Spleen (tissue), 11 donors: Measurements from ENCODE around the gene SPEM2. TPM values are rescaled to one million over a fixed set of nuclear protein-coding genes. Genes with fewer than 3 reads are reported as not detected.

Experiments
- DNase-seq: peaks from one replicate; pipeline ENCODE4 v3.0.0-alpha.2; 2020
- H3K27ac ChIP-seq, 8 donors: fragments of 200-600 bp; sonication (generic) in 7 of 8; 1 replicate in 4 of 8; 2 replicates in 4 of 8; pipeline versions ENCODE4 v1.5.0 to v1.8.0; 2016 to 2021; ENCODE audit warnings: inconsistent platforms in 4 of 8, mild to moderate bottlenecking in 4 of 8, moderate library complexity in 1 of 8
- H3K27me3 ChIP-seq, 7 donors: fragments of 200-600 bp; sonication (generic) in 6 of 7; replicated peaks in 1 of 7; 1 replicate in 4 of 7; 2 replicates in 3 of 7; pipeline versions ENCODE4 v1.5.0 to v1.8.0; 2016 to 2021; ENCODE audit warnings: inconsistent platforms in 3 of 7, mild to moderate bottlenecking in 1 of 7
- H3K36me3 ChIP-seq, 6 donors: fragments of 200-600 bp; sonication (generic) in 5 of 6; 1 replicate in 4 of 6; 2 replicates in 2 of 6; pipeline versions ENCODE4 v1.5.0 to v1.8.0; 2016 to 2021; ENCODE audit warnings: inconsistent platforms in 2 of 6
- H3K4me1 ChIP-seq, 6 donors: fragments of 200-600 bp; sonication (generic) in 5 of 6; 1 replicate in 3 of 6; 2 replicates in 3 of 6; pipeline versions ENCODE4 v1.5.0 to v1.8.0; 2016 to 2021; ENCODE audit warnings: inconsistent platforms in 3 of 6
- H3K4me3 ChIP-seq, 8 donors: fragments of 200-600 bp; sonication (generic) in 7 of 8; 1 replicate in 4 of 8; 2 replicates in 4 of 8; pipeline versions ENCODE4 v1.5.0 to v1.8.0; 2016 to 2021; ENCODE audit warnings: inconsistent platforms in 4 of 8, mild to moderate bottlenecking in 4 of 8, moderate library complexity in 2 of 8
- H3K9me3 ChIP-seq, 8 donors: fragments of 200-600 bp; sonication (generic) in 7 of 8; 1 replicate in 4 of 8; 2 replicates in 4 of 8; pipeline versions ENCODE4 v1.5.0 to v1.8.0; 2016 to 2021; ENCODE audit warnings: inconsistent platforms in 4 of 8
- POLR2A ChIP-seq, 3 donors: fragments of 450-650 bp; IDR thresholded peaks; one replicate each; pipeline ENCODE4 v1.5.1; 2017; ENCODE audit warnings: antibody characterized with exemption in 3 of 3, mild to moderate bottlenecking in 1 of 3
- POLR2AphosphoS5 ChIP-seq, 3 donors: sonication (generic); formaldehyde crosslinking; IDR thresholded peaks; one replicate each; pipeline ENCODE4 v1.5.1; 2017; ENCODE audit warnings: antibody characterized with exemption in 3 of 3
- WGBS, 5 donors: extraction: QIAGEN DNeasy Blood & Tissue Kit in 3 of 5; methylation state at CpG; one replicate each; pipeline versions ENCODE4 v1.1.5 to v1.1.7; 2013 to 2018; 5-methylcytosine and 5-hydroxymethylcytosine counted together
- intact Hi-C: fragments of 100-400 bp; cut with DNase I; formaldehyde crosslinking; loops from one replicate; pipeline ENCODE4 v1.15.0; 2023; ENCODE audit warnings: low total_unique reads
- polyA plus RNA-seq, 3 donors: library from polyadenylated mRNA; stranded (reverse); fragments of 200-250 nt; gene quantifications; one replicate each; pipeline ENCODE4 v1.2.1, GENCODE V29; 2013
- total RNA-seq, 7 donors: library from RNA; depleted of rRNA in 3 of 7; stranded (reverse); fragments of >200 nt in 3 of 7; fragmentation: NEBNext Ultra II Directional in 4 of 7; extraction: Animal tissue kit (Norgen Biotek cat#: 25700) in 4 of 7; gene quantifications; one replicate each; pipeline versions ENCODE4 v1.1.0 to v1.2.1, GENCODE V29; 2016 to 2021
- TF ChIP-seq, protein P1 (sequence below), 11 experiments: fragments of 200-600 bp in 7 of 11; fragments of 450-650 bp in 4 of 11; sonication (generic) in 4 of 11; IDR thresholded peaks in 8 of 11; conservative IDR thresholded peaks in 3 of 11; 1 replicate in 7 of 11; 2 replicates in 4 of 11; pipeline versions ENCODE4 v1.4.0 to v1.8.0; 2016 to 2021; ENCODE audit warnings: antibody characterized with exemption in 11 of 11, inconsistent platforms in 4 of 11, mild to moderate bottlenecking in 1 of 11
- donor health status: healthy with polysubstance abuse.
- donor health status: DM: no; HTN: no; CAD: no; lungs with moderate emphysema.
- donor health status: DM: no; HTN: no; CAD: no.
- donor health status: Bipolar disorder and iron deficiency.
- donor health status: healthy.
- donor health status: DM: no; HTN: no; CAD: no.
- donor health status: DM: yes; HTN: yes; CAD: no.

The SPEM2 gene
- total and polyA plus RNA-seq, 10 donors: not detected

- intact Hi-C loops: no loop called here
- no peaks in the 10 kb centered on the region for H3K4me1 ChIP-seq
- no peak overlapping the region for H3K4me3 ChIP-seq
- no peak for DNase-seq
- H3K36me3 ChIP-seq: no peaks in the 10 kb centered on the region
- TF ChIP-seq POLR2A (IDR thresholded peaks at IDR 0.05): no peak
- TF ChIP-seq, protein P1, sequence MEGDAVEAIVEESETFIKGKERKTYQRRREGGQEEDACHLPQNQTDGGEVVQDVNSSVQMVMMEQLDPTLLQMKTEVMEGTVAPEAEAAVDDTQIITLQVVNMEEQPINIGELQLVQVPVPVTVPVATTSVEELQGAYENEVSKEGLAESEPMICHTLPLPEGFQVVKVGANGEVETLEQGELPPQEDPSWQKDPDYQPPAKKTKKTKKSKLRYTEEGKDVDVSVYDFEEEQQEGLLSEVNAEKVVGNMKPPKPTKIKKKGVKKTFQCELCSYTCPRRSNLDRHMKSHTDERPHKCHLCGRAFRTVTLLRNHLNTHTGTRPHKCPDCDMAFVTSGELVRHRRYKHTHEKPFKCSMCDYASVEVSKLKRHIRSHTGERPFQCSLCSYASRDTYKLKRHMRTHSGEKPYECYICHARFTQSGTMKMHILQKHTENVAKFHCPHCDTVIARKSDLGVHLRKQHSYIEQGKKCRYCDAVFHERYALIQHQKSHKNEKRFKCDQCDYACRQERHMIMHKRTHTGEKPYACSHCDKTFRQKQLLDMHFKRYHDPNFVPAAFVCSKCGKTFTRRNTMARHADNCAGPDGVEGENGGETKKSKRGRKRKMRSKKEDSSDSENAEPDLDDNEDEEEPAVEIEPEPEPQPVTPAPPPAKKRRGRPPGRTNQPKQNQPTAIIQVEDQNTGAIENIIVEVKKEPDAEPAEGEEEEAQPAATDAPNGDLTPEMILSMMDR (IDR thresholded peaks at IDR 0.05 in 8 of 11, conservative IDR thresholded peaks at IDR 0.05 in 3 of 11): no peak
- TF ChIP-seq POLR2AphosphoS5 (IDR thresholded peaks at IDR 0.05): no peak
- H3K27ac ChIP-seq: no peak overlapping the region
- WGBS, 5 donors: 81 to 96% (median 87%) methylated on average over 4 to 8 of the region's 8 CpGs
- no peaks in the 10 kb centered on the region for H3K9me3 ChIP-seq
- no peaks in the 10 kb centered on the region for H3K27me3 ChIP-seq
Measured at GRCh38 chr17:7425756-7426155, 340 bp downstream of the SPEM2 start.

GRCh38 chr17:7426203-7426863 is 917 bp downstream of the SPEM2 start:
- WGBS, 5 donors: 94 to 97% (median 95%) methylated on average over 32 to 33 of the region's 33 CpGs
- H3K27me3 ChIP-seq: no peaks in the 10 kb centered on the region
- H3K27ac ChIP-seq: no peak overlapping the region
- TF ChIP-seq, protein P1 (IDR thresholded peaks at IDR 0.05 in 8 of 11, conservative IDR thresholded peaks at IDR 0.05 in 3 of 11): no peak
- TF ChIP-seq POLR2A (IDR thresholded peaks at IDR 0.05) (no peak), POLR2AphosphoS5 (IDR thresholded peaks at IDR 0.05) (no peak)
- DNase-seq: no peak
- no peaks in the 10 kb centered on the region for H3K36me3 ChIP-seq
- no peak overlapping the region for H3K4me3 ChIP-seq
- no peaks in the 10 kb centered on the region for H3K4me1 ChIP-seq
- intact Hi-C loops: no loop called here
- H3K9me3 ChIP-seq: no peaks in the 10 kb centered on the region

GRCh38 chr17:7426896-7427489 is 1.6 kb downstream of the SPEM2 start:
- WGBS, 5 donors: 90 to 95% (median 93%) methylated on average over 25 to 29 of the region's 29 CpGs

GRCh38 chr17:7427549-7427948 is 2.1 kb downstream of the SPEM2 start:
- Histone ChIP-seq H3K27me3 (no peaks in the 10 kb centered on the region), H3K4me1 (no peaks in the 10 kb centered on the region), H3K4me3 (no peak overlapping the region), H3K27ac (no peak overlapping the region), H3K36me3 (no peaks in the 10 kb centered on the region), H3K9me3 (no peaks in the 10 kb centered on the region)
- intact Hi-C loops: no loop called here
- 80 to 93% (median 90%) methylated on average over 3 to 7 of the region's 7 CpGs for WGBS, 5 donors
- DNase-seq: no peak
- TF ChIP-seq POLR2A (IDR thresholded peaks at IDR 0.05) (no peak), POLR2AphosphoS5 (IDR thresholded peaks at IDR 0.05) (no peak)
- TF ChIP-seq, protein P1 (IDR thresholded peaks at IDR 0.05 in 8 of 11, conservative IDR thresholded peaks at IDR 0.05 in 3 of 11): no peak

More at GRCh38 chr17:7426896-7427489, 1.6 kb downstream of the SPEM2 start:
- no peaks in the 10 kb centered on the region for H3K27me3 ChIP-seq
- DNase-seq: no peak
- H3K9me3 ChIP-seq: no peaks in the 10 kb centered on the region
- H3K4me1 ChIP-seq: no peaks in the 10 kb centered on the region
- TF ChIP-seq POLR2AphosphoS5 (IDR thresholded peaks at IDR 0.05) (no peak), POLR2A (IDR thresholded peaks at IDR 0.05) (no peak)
- TF ChIP-seq, protein P1 (IDR thresholded peaks at IDR 0.05 in 8 of 11, conservative IDR thresholded peaks at IDR 0.05 in 3 of 11): no peak
- intact Hi-C loops: no loop called here
- no peak overlapping the region for H3K4me3 ChIP-seq
- H3K36me3 ChIP-seq: no peaks in the 10 kb centered on the region
- H3K27ac ChIP-seq: no peak overlapping the region
